Measurements from ENCODE around the gene HAS3.

DNA sequence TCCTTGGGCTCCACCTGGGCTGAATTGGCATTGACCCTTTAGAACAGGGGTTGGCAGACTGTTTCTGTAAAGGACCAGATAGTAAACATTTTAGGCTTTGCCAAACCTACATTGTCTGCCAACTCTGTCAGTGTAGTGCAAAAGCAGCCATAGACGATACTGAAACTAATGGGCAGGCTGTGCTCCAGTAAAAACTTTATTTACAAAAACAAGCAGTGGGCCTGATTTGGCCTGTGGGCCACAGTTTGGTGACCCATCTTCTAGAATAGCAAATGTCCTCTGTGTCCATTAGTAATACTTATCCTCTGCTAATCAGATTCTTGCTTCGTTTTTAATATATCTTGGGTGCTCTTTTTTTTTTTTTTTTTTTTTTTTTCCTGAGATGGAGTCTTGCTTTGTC lies 33.2 kb downstream of the HAS3 start:
- TF ChIP-seq POLR2A (IDR thresholded peaks at IDR 0.05; ENCODE audit: low read depth, low read length): no peak
- TF ChIP-seq, protein P1, sequence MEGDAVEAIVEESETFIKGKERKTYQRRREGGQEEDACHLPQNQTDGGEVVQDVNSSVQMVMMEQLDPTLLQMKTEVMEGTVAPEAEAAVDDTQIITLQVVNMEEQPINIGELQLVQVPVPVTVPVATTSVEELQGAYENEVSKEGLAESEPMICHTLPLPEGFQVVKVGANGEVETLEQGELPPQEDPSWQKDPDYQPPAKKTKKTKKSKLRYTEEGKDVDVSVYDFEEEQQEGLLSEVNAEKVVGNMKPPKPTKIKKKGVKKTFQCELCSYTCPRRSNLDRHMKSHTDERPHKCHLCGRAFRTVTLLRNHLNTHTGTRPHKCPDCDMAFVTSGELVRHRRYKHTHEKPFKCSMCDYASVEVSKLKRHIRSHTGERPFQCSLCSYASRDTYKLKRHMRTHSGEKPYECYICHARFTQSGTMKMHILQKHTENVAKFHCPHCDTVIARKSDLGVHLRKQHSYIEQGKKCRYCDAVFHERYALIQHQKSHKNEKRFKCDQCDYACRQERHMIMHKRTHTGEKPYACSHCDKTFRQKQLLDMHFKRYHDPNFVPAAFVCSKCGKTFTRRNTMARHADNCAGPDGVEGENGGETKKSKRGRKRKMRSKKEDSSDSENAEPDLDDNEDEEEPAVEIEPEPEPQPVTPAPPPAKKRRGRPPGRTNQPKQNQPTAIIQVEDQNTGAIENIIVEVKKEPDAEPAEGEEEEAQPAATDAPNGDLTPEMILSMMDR (IDR thresholded peaks at IDR 0.05; ENCODE audit: extremely low read depth in 1 of 2, insufficient read depth in 1 of 2, low read depth in 1 of 2, low read length in 2 of 2): no peak
- TF ChIP-seq POLR2AphosphoS5 (IDR thresholded peaks at IDR 0.05; ENCODE audit: insufficient read depth, low read depth, low read length): no peak
